Measurements from ENCODE around the gene SCUBE1.
A peak's percentile ranks its signal among the peaks of the same experiment; 100 is the strongest.

Gene SCUBE1

DNA sequence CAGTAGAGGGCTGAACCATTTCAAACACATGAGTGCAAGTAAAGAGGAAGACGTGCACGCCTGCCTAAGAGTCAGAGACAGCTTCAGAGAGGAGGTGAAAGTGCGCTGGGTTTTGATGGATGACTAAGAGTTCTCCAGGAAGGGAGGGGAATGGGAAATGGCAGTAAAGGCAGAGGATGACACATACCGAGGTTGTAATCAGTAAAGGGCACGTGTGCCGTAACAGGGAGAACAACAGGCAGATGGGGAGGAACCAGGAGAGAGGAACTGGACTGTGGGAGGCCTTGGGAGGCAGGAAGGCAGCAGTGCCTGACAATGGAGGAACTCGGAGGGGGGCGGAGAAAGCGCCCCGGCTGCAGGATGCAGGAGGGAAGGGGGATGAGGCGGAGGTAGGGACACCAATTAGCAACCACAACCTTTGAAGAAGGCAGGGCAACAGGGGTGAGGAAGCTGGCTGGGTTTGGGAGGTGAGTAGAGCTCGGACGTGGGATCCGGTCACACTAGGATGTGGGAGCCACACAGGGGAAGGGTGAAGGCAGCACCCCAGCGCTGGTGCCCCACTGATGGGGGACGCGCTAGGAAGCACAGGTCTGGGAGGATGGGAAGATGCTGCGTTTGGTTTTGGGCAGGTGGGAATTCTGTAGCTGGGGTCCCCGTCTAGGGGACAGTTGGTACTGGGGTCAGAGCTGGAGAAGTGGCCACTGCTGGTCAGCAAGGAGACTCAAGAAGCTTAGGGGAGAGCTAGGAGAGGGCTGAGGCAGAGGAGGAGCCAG is 67.4 kb downstream of the SCUBE1 start:
- peak; percentile 85 for DNase-seq

DNA sequence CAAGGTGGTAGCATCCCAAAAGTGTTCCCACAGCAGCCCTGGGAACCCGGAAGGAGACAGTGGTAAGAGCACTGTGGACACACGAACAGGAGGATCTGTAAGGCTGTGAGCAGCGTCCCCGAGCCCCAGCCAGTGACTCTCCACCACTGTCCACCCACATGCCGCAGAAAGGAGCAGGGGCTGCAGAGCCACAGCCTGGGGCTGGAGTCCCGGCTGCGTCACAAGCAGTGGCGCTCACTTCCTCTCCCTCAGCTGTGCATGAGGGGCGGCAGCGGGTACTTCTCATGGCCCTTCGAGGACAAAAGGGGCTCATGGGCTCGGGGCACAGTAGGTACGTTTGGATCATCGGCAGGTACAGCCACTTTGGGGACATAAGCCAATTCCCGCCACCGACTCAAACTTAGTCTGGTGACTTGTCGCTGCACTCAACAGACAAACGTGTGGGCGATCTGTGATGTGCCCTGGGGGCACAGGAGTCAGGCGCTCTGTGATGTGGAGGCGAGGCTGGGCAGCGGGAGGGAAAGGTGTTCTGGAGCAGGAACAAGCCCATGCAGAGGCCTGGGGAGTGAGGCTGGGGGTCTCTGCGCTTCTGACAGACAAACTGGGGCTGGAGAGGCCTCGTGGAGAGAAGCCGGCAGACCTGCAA is 68.5 kb downstream of the SCUBE1 start:
- no peak for DNase-seq

DNA sequence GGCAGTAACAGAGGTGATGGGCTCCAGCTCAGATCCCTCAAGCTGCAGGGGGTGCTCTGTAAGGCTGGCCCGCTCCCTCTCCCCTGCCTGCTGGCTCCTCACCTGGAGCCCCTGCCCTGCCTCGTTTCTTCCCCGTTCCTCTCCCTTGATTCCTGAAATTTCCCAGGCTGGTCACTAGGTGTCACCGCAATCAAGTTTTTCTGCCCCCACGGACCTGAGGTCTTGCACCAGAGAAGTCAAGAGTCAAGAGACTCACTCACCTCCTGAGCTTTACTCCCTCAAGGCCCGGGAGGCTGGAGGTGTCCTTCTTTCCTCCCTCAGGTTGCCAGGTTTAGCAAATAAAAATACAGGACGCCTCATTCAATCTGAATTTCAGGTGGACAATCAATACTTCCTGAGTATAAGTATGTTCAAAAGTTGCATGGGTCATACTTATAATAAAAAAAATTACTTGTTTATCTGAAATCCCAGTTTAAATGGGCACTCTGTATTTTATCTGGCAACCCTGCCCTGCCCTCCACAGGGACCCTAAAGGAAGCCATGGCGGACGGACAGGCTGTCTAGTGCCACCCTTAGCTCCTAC is 69.2 kb downstream of the SCUBE1 start:
- DNase-seq, result peak; percentile 41

DNA sequence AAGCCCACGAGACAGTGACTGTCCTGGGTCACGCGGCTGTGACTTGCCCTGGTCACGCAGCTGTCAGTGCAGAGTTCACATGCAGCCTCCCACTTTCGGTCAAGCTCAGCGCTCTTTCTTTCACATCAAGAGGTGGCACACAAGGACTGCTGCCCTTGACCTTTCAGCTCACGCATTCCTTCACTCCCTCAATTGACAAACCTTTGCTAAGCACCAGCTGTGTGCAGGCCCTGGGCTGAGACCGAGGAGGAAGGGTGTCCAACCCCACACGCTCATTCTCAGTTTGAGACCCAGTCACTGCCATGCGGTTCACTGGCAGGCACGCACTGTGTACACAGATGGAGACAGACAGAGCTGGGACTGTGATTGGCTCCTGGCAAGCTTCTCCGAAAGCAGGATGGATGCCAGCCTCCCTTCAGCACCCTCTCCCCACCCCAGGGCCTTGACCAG is 70.3 kb downstream of the SCUBE1 start:
- DNase-seq, result peak; percentile 37

DNA sequence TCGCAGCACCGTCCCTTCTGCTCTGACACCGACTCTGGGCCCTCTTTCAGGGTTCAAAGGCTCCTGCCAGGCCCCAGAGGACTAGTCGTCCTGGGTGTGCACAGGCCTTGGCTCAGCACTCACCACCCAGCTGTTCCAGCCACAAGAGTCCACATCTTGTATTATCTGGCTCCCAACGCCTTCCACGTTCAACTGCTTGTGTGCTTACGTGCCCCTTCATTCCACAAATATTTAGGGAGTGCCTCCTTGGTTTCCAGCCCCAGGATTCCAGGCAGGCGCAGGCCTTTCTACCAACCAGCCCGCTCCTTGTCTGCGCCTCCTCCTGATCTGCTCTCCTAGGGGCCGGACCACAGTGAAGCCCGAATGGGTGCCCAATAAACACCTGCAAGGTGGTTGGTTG is 70.9 kb downstream of the SCUBE1 start:
- no peak for DNase-seq

DNA sequence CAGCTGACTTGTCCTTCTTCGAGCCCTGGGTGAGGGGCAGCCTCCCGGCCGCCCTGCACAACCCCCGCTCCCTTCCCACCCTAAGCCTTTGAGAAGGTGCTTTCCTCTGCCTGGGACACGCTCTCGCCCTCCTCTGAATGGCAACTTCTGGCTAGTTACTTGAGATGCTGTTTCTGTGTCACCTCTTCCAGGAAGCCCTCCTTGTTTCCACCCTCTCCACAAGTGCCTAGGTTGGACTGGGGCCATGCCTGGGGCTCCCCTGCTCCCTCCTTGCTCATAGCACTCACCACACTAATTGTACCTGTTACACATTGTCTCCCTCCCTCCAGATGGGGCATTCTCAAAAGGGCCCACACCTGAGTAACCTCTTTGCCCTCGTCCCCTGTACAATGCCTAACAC is 72.2 kb downstream of the SCUBE1 start:
- DNase-seq, result no peak

DNA sequence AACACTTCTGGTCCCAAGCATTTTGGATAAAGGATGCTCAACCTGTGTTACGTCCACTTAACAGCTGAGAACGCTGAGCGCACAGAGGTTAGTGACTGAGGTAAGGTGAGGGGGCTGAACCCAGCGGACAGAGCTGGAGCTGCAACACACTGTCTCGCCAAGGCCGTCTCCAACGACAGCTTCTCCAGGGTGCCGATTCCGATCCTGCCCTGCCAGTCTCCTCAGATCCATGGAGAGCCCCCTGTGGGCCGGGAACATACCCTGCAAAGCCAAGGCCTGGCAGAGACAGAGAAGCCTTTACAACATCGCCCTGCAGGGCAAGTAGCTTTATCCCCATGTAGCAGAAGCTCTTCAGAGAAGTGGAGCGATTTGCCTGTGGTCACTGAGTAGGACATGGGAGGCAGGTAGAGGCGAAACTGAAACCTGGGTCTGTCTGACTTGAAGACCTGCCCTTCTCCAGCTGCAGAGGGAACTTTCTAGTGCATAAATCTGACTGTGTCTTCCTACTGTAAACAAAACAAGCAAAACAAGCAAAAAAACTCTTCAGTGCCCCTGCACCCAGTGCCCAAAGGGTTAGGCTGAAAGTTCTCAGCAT is 72.8 kb downstream of the SCUBE1 start:
- DNase-seq, result no peak

DNA sequence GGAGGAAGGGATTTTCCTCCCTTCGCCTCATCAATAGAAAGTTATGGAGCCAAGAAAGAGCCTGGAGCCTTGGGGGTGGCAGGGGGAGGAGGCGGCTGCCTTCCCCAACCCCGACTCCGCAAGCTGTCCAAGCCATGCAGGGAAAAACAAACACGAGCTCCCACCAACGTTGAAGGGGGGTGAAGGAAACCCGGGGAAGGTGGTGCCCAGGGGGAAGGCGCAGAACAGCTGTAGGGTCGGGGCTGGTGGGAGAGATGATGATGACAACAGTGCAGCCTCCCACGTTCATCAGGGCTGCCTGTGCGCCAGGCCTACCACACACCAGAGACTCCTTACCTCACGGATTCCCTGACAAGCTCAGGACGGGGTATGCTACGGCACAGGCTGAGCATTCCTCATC is 73.5 kb downstream of the SCUBE1 start:
- no peak for DNase-seq

DNA sequence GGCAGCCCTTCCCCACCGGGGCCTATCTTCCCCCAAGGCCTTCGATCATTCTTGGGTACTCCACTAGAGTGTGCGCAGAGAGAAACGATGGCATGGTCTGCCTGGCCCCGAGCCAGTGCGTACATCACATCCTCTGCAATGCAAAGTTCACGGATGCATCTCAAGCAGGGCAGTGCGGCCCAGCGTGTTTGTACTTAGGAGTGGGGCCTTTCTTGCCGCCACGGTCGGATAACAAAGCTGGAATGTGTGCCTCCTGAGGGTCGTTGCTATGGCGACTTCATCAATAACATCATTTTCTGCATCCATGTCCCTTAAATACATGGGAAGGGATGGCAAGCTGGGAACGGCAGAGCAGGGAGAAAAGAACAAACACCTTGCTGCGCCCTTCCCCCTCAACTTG is 73.9 kb downstream of the SCUBE1 start:
- no peak for DNase-seq

DNA sequence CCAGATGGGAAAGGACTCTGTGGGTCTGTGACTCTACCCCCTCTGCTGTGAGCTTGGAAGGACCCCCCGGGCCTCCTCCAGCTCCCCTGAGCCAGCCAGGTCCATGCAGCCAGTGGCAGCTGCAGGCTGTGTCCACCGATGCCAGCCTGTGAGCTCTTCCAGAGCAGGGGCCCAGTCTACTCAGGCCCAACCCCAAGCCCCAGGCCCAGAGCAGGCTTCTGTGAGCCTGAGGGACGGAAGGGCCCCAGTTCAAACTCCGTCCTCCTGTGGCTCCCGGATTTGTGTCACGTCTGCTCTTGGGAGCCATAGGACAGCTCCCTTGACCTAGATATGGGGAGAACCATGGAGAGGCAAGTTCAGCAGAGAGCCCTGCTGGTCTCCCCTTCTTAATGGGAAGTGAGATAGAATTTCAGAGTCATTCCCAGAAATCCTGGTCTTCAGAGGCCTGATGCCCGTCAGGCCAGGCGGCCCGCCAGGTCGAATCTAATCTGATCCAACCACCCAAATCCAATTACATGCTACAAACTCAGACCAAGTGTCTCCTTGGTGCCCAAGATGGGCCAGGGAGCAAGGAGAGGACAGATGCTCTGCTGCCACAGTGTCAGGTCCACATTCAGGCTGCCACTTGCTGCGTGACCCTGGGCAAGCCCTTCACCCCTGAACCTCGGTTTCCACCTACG is 75.1 kb downstream of the SCUBE1 start:
- DNase-seq, result no peak

DNA sequence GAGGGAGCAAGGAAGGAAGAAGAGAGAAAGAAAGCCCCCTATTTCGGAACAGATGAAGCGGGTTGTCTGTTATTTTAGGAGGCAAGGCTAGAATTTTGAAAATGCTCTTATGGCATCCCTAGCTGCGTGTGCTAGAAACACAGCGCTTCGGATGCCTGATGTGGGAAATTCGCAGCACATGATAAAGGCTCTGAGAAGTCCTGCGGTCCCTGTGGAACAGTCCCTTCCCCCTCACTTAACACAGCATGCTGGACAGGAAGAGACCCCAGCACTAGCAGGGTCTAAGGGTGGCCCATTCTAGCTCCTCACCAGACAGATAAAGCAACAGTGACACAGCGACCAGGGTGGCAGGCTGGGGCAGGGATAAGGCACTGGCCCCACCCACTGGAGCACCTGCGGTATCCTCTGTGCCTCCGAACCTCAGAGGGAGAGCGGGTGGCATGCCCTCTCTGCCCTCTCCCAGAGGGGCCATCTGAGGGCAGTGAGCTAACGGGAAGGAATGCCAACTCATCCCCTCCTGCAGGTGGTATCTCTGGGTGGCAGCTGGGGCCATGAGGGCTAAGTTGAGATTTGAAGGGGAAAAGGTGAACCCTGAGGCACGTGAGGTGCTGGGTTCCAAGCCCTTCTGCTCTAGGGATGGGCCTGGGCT is 75.7 kb downstream of the SCUBE1 start:
- no peak for DNase-seq

DNA sequence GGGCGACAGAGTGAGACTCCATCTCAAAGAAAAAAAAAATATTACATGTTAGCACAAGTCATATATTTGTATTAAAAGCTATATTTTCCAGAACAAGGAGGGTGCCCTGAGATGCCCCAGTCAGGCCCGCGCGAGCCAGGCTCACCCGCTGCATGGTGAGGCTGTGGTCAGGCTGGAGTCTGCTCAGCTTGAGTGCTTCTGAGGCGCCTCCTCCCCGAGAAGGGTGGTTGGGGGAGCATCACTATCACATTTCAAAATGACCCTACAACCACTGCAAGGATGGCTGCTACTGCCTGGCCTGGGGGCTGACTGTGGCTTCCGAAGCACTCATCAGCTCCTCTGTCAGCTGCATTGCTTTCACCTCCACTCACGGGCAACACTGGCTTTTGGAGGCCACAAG is 77.1 kb downstream of the SCUBE1 start:
- no peak for DNase-seq

DNA sequence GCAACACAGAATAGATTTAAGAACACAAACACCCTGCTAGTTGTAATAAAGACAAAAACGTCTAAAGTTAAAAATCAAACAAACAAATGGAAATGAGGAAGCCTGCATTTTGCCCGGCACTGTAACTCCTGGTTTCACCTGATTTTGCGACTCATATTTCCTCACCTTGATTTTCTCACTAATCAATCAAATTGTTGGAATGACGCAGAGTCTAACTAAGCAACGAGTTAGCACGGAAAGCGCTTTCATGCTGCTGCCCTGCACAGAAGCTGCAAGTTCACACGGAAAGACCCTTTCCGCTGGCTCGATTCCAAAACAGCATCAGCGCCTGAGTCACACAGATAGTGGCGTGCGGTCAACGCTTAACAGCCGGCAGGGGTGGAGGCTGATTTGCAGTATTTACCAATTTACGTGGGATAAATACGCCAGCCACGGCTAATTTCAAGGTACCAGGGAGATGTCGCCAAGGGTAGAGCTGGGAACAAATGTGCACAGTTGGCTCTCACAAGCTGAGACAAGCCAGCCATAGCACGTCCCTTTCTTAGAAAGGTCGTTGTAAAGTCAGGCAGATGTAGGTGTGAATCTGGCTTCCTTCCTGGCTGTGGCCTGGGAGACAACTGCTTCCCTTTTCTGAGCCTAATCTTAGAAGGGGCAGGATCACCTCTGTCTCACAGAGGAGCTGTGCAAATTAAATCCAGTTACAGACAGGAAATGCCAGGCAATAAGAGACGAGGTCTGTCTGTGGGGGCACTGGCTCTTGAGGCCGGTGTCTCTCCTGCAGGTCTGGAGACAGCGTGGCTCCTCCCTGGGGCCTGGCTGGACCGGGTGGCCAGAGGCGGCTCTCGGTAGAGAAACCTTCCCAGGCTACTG is 79.3 kb downstream of the SCUBE1 start:
- peak; percentile 87 for DNase-seq

DNA sequence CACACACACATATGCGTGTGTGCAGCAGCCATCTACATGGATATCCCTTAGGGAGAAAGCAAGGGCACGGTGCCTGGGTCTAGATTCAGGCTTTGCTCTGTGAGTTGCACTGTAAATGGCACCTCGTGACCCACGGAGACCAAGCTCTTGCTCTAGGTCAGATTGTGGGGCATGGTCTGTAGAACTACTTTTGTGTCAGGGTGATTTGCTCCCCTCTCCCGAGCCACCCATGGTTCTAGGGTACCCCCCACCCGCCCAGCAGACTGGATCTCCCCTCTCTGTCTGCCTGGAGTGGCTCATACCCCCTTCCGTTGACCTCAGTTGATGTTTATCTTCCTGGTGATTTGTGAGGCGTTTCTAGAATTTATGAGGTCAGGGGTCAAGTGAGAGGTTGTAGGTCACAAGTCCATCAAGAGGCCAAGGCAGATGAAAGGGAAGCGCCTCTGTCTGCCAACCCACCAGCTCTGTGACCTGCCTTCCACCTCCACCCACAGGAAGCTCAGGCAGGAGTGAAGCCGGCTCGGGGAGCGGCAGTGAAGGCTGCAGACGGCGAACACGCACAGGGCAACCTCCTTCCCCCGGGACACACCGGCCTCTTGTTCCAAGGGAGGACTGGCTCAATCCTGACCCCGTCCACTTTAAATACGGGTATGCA is 80.1 kb downstream of the SCUBE1 start:
- DNase-seq, result peak; percentile 45

DNA sequence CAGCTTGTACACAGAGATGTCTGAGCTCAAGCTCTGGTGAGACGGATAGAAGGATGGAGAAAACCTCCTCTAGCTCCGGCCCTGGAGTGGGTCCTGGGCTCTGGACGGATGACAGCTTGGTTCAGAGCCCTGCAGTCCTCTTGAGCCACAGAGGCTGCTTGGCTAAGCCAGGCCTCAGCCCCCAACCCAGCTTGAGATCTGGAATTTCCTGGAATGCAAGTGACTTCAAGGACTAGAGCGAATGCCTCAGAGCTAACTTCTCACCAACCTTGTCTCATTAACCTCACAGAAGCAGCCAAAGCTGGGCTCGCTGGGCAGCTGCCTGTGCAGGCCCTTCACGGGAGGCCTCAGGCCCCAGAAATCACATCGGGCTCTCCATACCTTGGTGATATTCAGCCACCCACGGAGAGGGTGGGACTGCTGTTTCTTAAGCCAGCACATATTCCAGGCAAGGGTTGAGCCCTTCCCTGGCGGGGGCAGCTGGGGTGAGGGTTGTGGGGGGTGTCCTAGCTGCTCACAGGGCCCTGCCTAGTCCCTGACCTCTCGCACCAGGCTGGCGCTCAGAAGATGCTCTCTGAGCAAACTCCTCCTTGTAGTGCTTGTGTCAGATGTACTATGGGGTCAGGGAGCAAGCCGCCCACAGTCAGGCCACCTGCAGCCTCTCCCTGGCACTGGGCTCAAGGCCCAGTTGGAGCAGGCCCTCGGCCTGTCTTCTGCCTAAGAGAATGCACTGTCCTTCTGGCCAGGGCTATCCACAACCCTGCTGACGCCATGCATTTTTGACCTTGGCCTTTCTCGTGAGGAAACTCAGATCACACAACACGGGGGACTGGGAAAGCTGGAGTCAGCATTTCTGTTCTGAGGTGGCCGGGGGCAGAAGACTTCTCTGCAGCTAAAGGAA is 82.6 kb downstream of the SCUBE1 start:
- no peak for DNase-seq

DNA sequence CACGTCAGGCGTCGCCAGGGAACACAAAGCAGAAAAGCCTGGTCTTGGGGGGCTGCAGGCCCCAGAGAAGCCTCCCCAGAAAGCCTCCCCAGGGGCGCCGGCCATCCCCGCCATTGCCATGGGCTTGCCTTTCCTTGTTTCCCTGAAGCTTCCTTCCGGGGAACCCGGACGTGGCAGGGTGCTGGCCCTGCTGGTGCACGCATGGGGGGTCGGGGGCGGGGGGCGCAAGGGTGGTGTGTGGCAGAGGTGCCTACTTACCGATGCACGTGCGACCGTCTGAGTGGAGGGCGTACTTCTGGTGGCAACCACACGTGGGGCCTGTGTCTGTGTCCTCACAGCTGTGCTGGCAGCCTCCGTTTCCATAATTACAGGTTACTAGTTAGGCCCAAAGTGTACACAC is 85.2 kb downstream of the SCUBE1 start:
- no peak for DNase-seq

DNA sequence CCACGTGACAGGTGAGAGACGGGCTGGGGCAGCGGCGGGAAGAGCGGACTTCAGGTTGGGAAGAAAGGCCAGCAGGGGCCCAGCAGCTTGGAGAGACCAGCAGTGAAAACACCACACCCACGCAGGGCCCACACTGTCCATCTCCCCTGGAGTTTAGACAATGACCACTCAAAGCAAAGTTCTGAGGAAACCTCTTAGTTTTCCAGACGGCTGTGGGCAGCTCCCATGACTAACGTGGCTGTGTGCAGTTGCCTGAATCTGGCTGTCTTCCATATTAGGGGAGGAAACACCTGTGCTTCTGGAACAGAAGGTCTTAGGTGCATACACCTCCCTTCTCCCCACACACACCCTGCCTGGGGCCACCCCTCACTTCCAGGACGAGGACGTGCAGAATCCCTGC is 85.6 kb downstream of the SCUBE1 start:
- DNase-seq, result no peak

DNA sequence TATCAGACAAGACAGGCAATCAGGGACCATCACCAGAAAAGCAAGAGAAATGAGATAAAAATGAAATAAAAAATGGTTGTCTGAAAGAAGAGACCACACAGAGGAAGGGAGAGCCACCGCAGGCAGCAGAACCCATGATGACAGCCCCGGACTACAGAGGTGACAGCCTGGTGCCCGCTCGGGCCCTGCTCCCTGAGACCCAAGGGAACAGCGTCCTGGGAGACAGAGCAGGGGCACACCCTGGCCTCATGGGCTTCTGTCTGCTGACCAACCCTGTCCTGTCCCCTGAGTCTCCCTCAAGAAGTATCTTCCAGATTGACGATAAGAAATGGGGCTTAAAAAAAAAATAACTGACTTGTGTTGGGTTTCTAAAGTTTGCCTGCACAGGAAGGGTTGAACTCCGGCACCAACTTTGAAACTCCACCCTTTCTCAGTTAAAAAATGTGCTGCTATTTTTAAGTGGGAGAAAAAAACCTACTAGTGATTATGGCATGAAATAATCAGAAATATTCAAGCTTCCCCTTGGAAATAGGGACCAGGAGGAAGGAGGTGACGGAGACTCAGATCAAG is 86.1 kb downstream of the SCUBE1 start:
- no peak for DNase-seq

DNA sequence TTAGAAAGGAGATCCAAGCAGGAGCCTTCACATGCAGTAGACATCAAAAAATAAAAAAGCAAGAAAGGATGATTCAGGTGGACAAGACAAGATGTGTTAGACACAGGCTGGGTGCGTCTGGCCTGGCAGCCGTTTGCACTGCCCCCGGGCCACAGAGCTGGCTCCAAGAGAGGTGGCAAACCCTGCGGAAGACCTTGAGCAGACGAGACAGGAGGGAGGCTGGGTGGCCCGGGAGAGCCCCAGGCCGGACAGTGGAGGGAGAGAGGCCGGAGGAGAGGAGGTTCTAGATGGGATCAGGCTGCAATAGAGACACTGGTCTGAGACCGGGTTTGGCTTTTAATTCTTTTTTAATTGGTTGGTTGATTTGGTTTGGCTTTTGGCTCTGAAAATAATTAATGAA is 86.6 kb downstream of the SCUBE1 start:
- no peak for DNase-seq

DNA sequence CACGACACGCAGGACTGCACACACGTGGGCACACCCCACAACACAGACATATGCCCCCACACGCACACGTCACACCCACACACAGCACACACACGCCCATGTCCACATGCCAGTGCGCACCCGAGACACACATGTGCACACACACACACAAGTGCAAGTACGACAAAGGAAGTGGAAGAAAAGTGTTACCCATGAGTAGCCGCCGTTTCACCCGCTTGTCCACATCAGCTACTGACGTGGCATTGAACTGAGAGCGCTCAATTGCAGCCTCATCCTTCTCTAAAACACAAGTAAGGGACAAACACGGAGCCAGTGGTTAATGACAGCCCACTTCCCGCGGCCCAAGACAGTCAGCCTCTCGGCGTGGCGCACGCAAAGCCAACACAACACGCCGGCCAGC is 87.9 kb downstream of the SCUBE1 start:
- DNase-seq, result no peak

All from MV-4-11 (cell line).